ENCODE results near the gene CAPN2. TPM values are rescaled to one million over a fixed set of nuclear protein-coding genes. Genes with fewer than 3 reads are reported as not detected.

CAPN2 gene
- total and polyA plus RNA-seq, 2 experiments from 2014 or later: 8.4 to 17.8 TPM

- TF ChIP-seq POLR2AphosphoS5 (IDR thresholded peaks at IDR 0.05; ENCODE audit: low read depth) (no peak), CTCF (conservative IDR thresholded peaks at IDR 0.05; ENCODE audit: low read depth in 2 of 2) (no peak), STAT1 (IDR thresholded peaks at IDR 0.05; ENCODE audit: unreplicated experiment) (no peak)
Measured at GRCh38 chr1:223714421-223714724, 2.0 kb downstream of the CAPN2 start (continued).

- peaks cover 23% of the 10 kb centered on the region for H3K36me3 Mint-ChIP-seq (ENCODE audit: low read depth)
- Histone ChIP-seq H3K4me3 (no peak overlapping the region), H3F3A (replicated peaks; ENCODE audit: low read depth) (0 out of 2 replicates have a peak, but pooled peaks cover 5% of the 10 kb centered on the region), H4K20me1 (replicated peaks; ENCODE audit: insufficient read depth) (no peaks in the 10 kb centered on the region), H3K27me3 (ENCODE audit: insufficient read depth) (peaks cover 84% of the 10 kb centered on the region), H3K36me3 (ENCODE audit: insufficient read depth) (no peaks in the 10 kb centered on the region), H3K9me2 (ENCODE audit: insufficient read depth) (no peaks in the 10 kb centered on the region), H2AFZ (no peak overlapping the region), H3K4me2 (peak overlapping the region; percentile 48; the same call in 1 of the 2 replicates), H3K79me2 (replicated peaks; ENCODE audit: insufficient read depth) (no peaks in the 10 kb centered on the region), H3K27ac (ENCODE audit: low read depth) (no peak overlapping the region), H3K4me1 (ENCODE audit: insufficient read depth) (peaks cover 38% of the 10 kb centered on the region)
- peaks cover 51% of the 10 kb centered on the region for H3K4me1 Mint-ChIP-seq
- H3K27ac Mint-ChIP-seq: no peak overlapping the region
- peak overlapping the region; percentile 7; the same call in 1 of the 3 replicates for H3K4me3 Mint-ChIP-seq
- ATAC-seq (peak; percentile 2; the same call in 1 of the 3 replicates), DNase-seq (ENCODE audit: low spot score) (peak; percentile 62)
- no peaks in the 10 kb centered on the region; the same call in 2 of the 3 replicates for H3K9me3 Mint-ChIP-seq
- H3K27me3 Mint-ChIP-seq (ENCODE audit: insufficient read depth, low read depth, poor library complexity): peaks cover 34% of the 10 kb centered on the region
- no peak for TF ChIP-seq EZH2 (IDR thresholded peaks at IDR 0.05; ENCODE audit: low read depth, unreplicated experiment)
- no peak for TF ChIP-seq NANOG (IDR thresholded peaks at IDR 0.05; ENCODE audit: borderline replicate concordance)
- TF ChIP-seq STAT1 (IDR thresholded peaks at IDR 0.05; ENCODE audit: unreplicated experiment): no peak
- TF ChIP-seq ZNF331 (CRISPR knock-in tag; IDR thresholded peaks at IDR 0.05; ENCODE audit: low read depth): no peak
- no peak for TF ChIP-seq CREB1 (CRISPR knock-in tag; IDR thresholded peaks at IDR 0.05; ENCODE audit: low read depth)
- no peak for TF ChIP-seq EZH2phosphoT487 (IDR thresholded peaks at IDR 0.05; ENCODE audit: unreplicated experiment)
- TF ChIP-seq ZNF462 (CRISPR knock-in tag; IDR thresholded peaks at IDR 0.05): no peak
- TF ChIP-seq CTCF (conservative IDR thresholded peaks at IDR 0.05; ENCODE audit: low read depth in 2 of 2): no peak
- no peak for TF ChIP-seq POLR2AphosphoS5 (IDR thresholded peaks at IDR 0.05; ENCODE audit: low read depth)
- no peak for TF ChIP-seq ETS1 (IDR thresholded peaks at IDR 0.05)
- TF ChIP-seq ZNF114 (CRISPR knock-in tag; IDR thresholded peaks at IDR 0.05): no peak
- TF ChIP-seq JUNB (IDR thresholded peaks at IDR 0.05; ENCODE audit: unreplicated experiment): no peak
Measured at GRCh38 chr1:223714849-223715603, 2.7 kb downstream of the CAPN2 start.
